T-helper 17 cell (primary cell): ENCODE measurements around the gene TGFB2. TPM values are rescaled to one million over a fixed set of nuclear protein-coding genes. Genes with fewer than 3 reads are reported as not detected.
A peak's percentile ranks its signal among the peaks of the same experiment; 100 is the strongest.
"Not testable (repeated sequence)": the region's sequence is repeated elsewhere in the genome, so short reads cannot be mapped to it uniquely, and the experiment has no call there.

Experiments used
- ATAC-seq: fragments of 150-1000 bp; cut with Tn5 transposase; 2 replicates; pipeline ENCODE4 v1.10.0; 2021; ENCODE audit warnings: mild to moderate bottlenecking, moderate library complexity
- DNase-seq, 3 donors: peaks; one replicate each; pipeline versions ENCODE4 v3.0.0 to v3.0.0-alpha.2; 2020 to 2021
- H3K9me3 ChIP-seq: one replicate; pipeline ENCODE4 v1.7.0; 2013; ENCODE audit warnings: low read length, mild to moderate bottlenecking; ENCODE audit not compliant: control insufficient read depth, poor library complexity, severe bottlenecking
- H3K27ac Mint-ChIP-seq: one replicate; pipeline ENCODE4 v1.8.0; 2022; ENCODE audit warnings: mild to moderate bottlenecking, moderate library complexity, mixed read lengths
- H3K27me3 Mint-ChIP-seq: one replicate; pipeline ENCODE4 v1.8.0; 2022; ENCODE audit warnings: mixed read lengths
- H3K36me3 Mint-ChIP-seq: one replicate; pipeline ENCODE4 v1.8.0; 2022; ENCODE audit warnings: low read depth, mixed read lengths
- H3K4me1 Mint-ChIP-seq: one replicate; pipeline ENCODE4 v1.8.0; 2022; ENCODE audit warnings: mild to moderate bottlenecking, mixed read lengths
- H3K4me3 Mint-ChIP-seq: one replicate; pipeline ENCODE4 v1.8.0; 2022; ENCODE audit warnings: mild to moderate bottlenecking, moderate library complexity, mixed read lengths
- total RNA-seq, 4 donors: library from RNA in 2 of 4; stranded (reverse) in 2 of 4; gene quantifications; one replicate each; pipeline ENCODE4 v1.2.3 and lab custom pipeline; 2022 to 2026

Gene TGFB2
- total RNA-seq, 2 donors from 2014 or later: 0.17 to 3.0 TPM

DNA sequence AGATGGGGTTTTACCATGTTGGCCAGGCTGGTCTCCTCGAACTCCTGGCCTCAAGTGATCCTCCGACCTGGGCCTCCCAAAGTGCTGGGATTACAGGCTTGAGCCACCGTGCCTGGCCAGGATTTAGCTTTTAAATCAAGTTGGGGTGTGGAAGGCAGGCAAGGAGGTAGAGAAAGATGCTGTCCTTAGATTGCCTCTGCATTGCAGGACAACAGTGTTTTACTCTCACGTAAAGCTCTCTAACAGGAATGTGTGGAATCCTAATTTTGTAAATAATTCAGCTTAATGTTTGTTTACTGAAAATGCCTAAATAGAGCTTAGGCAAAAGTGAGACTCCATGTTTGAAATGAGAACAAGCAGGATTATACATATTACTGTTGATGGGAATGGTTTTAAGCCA is 29.5 kb upstream of the TGFB2 start:
- peaks cover 15% of the 10 kb centered on the region for H3K36me3 Mint-ChIP-seq
- H3K4me3 Mint-ChIP-seq: no peak overlapping the region
- H3K27me3 Mint-ChIP-seq: no peaks in the 10 kb centered on the region
- DNase-seq (no peak), ATAC-seq (no peak)
- H3K27ac Mint-ChIP-seq: no peak overlapping the region
- no peaks in the 10 kb centered on the region for H3K9me3 ChIP-seq
- peaks cover 8% of the 10 kb centered on the region for H3K4me1 Mint-ChIP-seq

DNA sequence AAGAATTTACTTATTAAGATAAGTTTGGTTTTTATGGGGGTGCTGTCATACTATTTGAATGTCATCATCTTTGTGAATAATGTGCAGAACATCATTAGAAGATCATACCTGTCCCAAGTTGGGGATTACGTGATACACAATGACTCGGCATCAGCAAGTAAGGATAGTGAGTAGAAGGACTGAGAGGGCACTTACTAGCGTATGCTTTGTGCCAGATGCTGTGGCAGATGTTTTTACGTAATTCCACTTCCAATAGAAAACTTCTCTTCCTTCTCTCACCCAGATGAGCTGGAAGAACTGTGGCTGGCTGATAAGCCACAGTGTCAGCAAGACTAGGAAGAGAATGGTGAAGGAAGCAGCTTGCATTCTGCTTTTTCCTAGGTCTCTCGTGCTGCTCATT is 28.1 kb upstream of the TGFB2 start:
- ATAC-seq: no peak
- Mint-ChIP-seq H3K36me3 (peaks cover 8% of the 10 kb centered on the region), H3K27me3 (no peaks in the 10 kb centered on the region), H3K4me1 (peaks cover 4% of the 10 kb centered on the region), H3K27ac (no peak overlapping the region), H3K4me3 (no peak overlapping the region)
- no peak for DNase-seq
- no peaks in the 10 kb centered on the region for H3K9me3 ChIP-seq

DNA sequence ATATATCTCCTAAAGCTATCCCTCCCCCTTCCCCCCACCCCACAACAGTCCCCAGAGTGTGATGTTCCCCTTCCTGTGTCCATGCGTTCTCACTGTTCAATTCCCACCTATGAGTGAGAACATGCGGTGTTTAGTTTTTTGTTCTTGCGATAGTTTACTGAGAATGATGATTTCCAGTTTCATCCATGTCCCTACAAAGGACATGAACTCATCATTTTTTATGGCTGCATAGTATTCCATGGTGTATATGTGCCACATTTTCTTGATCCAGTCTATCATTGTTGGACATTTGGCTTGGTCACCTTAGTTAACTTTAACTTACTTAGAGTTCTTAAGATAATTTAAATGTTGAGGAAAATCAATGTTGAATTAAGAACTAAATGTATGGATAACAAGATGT is 25.0 kb upstream of the TGFB2 start:
- H3K4me1 Mint-ChIP-seq, ATAC-seq, H3K36me3 Mint-ChIP-seq, H3K9me3 ChIP-seq, H3K27ac Mint-ChIP-seq, DNase-seq, H3K4me3 Mint-ChIP-seq, H3K27me3 Mint-ChIP-seq: not testable (repeated sequence)

DNA sequence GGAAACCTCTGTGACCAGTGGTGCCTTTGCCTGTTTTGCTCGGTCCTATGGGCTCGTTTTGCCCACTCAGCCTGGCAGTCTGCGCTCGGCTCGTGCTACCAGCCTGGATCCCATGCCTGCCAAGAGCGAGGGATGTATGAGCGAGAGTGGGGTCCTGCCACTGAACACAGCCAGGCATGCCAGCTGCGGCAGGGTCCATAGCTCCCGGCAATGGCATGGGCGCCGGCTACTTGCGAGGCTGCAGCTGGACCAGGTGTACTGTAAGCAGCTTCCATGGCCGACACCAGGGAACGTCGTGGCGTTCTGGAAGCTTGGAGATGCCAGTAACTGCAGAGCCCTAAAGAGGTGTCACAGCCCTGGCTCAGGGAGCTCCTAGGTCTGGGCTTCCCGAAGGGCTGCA is 22.4 kb upstream of the TGFB2 start:
- no peak for DNase-seq
- H3K27ac Mint-ChIP-seq: peak overlapping the region; percentile 67
- no peak for ATAC-seq
- H3K36me3 Mint-ChIP-seq: peaks cover 4% of the 10 kb centered on the region
- no peak overlapping the region for H3K4me3 Mint-ChIP-seq
- no peaks in the 10 kb centered on the region for H3K9me3 ChIP-seq
- H3K27me3 Mint-ChIP-seq: no peaks in the 10 kb centered on the region
- peaks cover 2% of the 10 kb centered on the region for H3K4me1 Mint-ChIP-seq

DNA sequence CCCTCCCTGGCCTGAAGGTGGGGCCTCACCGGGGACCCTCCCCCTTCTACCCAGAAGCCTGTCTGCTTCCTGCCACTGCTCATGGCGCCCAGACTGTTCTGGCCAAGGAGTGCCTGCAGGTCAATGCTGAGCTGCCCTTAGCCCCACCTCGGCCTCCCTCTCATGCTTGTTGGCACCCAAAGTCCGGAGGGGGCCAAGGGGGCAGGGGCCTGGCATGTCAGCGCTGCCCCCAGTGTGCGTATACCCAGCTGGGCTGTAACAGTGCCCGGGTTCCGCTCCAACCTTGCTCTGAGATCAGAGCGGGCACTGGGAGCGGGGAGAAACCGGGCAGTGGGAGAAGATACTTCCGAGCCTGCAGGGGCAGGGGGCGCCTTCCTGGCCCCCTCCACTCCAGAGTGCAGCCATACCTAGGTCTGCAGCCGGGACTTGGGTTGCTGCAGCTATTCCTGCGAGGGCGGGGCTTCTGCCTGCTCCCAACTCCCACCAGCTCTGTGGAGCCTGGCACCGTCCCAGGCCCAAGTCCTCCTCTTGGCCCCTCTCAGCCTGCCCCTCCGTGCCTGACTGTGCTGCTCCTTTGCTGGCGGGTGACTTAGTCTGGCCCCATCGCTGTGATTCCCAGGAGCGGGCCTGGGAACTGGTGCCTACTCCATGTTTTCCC is 21.4 kb upstream of the TGFB2 start:
- ATAC-seq (no peak), DNase-seq (no peak)
- H3K27me3 Mint-ChIP-seq: no peaks in the 10 kb centered on the region
- H3K9me3 ChIP-seq: no peaks in the 10 kb centered on the region
- no peak overlapping the region for H3K27ac Mint-ChIP-seq
- peaks cover 3% of the 10 kb centered on the region for H3K4me1 Mint-ChIP-seq
- H3K36me3 Mint-ChIP-seq: peaks cover 4% of the 10 kb centered on the region
- no peak overlapping the region for H3K4me3 Mint-ChIP-seq

DNA sequence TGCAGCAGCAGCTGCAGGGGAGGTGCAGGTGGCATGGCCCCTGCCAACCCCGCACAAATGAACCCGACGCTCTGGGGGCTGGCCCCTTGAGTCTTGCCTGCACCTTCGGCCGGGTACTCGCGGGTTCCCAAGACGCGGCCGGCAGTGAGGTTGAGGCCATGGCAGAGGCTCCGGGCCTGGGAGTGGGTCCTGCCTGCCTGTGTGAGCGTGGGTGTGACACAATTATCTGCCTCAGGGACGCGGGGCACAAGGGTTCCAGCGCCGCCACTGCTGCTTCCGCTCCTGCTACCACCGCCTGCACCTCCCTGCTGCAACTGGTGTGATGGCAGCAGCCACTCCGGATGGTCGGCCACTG is 20.9 kb upstream of the TGFB2 start:
- H3K4me3 Mint-ChIP-seq: no peak overlapping the region
- no peaks in the 10 kb centered on the region for H3K27me3 Mint-ChIP-seq
- H3K9me3 ChIP-seq: no peaks in the 10 kb centered on the region
- H3K27ac Mint-ChIP-seq: no peak overlapping the region
- H3K4me1 Mint-ChIP-seq: peaks cover 3% of the 10 kb centered on the region
- DNase-seq: no peak
- no peak for ATAC-seq
- H3K36me3 Mint-ChIP-seq: peaks cover 4% of the 10 kb centered on the region

DNA sequence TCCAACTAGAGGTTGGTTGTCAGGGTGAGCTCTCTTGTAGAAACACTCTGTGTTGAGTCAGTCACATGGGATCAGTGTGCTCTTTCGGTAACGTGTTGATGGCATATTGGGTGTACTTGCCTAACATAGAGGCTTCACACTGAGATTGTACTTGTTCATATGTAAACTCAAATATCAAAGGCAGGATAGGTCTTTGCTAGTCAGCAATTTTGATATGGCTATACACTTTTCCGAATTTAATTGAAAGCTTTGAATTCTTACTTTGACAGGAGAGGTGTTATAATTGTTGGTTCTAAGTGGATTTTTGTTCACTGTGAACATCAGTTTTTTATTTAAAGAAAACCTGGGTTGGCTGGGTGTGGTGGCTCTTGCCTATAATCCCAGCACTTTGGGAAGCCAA is 16.4 kb upstream of the TGFB2 start:
- Mint-ChIP-seq H3K36me3 (peaks cover 4% of the 10 kb centered on the region), H3K4me3 (no peak overlapping the region), H3K27me3 (no peaks in the 10 kb centered on the region), H3K27ac (no peak overlapping the region), H3K4me1 (peaks cover 3% of the 10 kb centered on the region)
- ATAC-seq (no peak), DNase-seq (no peak)
- no peaks in the 10 kb centered on the region for H3K9me3 ChIP-seq

DNA sequence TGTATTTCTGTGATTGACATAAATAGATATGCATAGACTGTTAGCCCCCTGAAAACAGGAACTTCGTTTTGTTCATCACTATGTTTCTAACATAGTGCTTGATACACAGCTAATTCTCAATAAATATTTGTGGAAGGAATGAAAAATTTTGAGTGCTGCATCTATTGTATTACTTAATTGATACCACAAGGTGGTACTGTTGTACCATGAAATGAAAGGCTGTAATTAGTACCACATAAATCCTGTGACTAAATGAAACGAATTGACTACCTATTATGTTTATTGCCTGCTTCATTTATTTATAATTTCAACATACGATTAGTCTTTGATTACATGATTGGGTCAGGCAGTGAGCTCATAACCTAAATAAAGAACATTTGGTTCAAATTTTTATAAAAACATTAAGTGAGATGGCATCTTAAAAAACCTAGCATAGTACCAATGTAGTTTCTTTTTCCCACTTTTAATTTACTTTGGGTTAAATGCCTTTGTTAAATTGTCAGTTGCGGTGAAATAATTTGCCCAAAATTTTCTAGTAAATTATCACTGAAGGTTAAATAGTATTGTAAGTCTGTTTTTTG is 15.0 kb upstream of the TGFB2 start:
- Mint-ChIP-seq H3K4me3 (no peak overlapping the region), H3K36me3 (peaks cover 4% of the 10 kb centered on the region), H3K27me3 (no peaks in the 10 kb centered on the region), H3K27ac (no peak overlapping the region), H3K4me1 (peaks cover 3% of the 10 kb centered on the region)
- no peaks in the 10 kb centered on the region for H3K9me3 ChIP-seq
- DNase-seq (no peak), ATAC-seq (peak; percentile 69)

DNA sequence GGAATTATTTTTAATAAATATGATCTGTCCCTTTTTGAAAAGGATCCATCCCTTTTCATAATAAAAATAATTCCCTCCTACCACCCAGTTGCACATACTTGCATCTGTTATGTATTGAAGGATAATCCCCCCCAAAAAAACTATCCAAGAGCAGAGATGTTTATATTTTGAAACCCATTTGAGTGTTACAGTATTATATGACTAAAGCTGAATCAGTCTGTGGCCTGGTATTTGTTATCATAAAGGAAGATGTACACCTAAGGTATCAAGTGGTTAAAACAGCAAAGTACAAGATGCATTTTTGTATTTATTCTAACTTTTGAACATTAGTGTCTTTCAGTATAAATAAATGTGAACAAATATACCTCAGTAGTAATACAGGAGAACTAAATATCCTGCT is 12.7 kb upstream of the TGFB2 start:
- H3K9me3 ChIP-seq: no peaks in the 10 kb centered on the region
- peaks cover 2% of the 10 kb centered on the region for H3K36me3 Mint-ChIP-seq
- no peaks in the 10 kb centered on the region for H3K27me3 Mint-ChIP-seq
- H3K27ac Mint-ChIP-seq: no peak overlapping the region
- H3K4me1 Mint-ChIP-seq: peaks cover 2% of the 10 kb centered on the region
- DNase-seq: no peak
- H3K4me3 Mint-ChIP-seq: no peak overlapping the region
- no peak for ATAC-seq

DNA sequence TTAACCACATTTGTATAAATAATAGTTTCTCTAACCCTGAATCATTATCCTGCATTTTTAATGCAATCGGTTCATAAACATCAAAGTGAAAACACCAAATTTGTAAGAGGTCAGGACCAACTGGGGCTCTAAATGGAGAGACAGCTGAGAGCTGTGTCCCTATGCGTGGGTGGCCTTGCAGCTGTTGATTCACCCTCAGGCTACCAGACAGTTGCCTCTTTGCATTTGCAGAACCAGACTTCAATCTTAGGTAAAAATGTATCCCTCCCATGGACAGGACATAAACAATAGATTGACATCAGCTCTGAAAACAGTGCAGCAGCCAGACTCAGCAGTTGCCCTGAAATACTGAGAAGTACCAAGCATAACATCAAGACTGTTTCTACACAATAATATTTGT is 8.8 kb upstream of the TGFB2 start:
- no peak overlapping the region for H3K27ac Mint-ChIP-seq
- H3K4me3 Mint-ChIP-seq: no peak overlapping the region
- no peaks in the 10 kb centered on the region for H3K4me1 Mint-ChIP-seq
- no peak for DNase-seq
- no peaks in the 10 kb centered on the region for H3K9me3 ChIP-seq
- H3K36me3 Mint-ChIP-seq: peaks cover 2% of the 10 kb centered on the region
- ATAC-seq: no peak
- H3K27me3 Mint-ChIP-seq: no peaks in the 10 kb centered on the region

DNA sequence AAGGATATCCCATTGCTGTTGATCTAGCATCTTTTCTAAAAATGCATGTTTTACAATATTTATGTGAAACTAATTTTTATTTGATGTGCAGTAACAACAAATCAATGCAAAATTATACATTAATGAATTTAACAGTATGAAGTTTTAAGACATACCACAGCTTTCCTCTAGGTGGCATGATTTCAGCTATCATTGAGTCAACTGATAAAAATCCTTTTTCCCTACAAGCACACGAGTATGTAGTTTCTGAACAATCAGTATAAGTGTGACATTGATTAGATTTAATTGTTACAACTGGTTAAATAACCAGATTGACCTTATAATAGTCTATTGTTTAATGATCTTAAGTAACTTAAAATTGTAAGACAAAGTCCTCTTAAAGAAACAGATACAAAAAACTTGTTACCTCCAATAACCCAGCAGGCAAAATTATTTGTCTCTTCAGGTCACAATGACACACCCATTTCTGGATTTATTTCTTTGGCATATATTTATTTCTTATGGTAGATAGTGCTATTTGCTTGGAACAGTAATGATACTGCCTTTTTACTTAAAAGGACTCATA is 5.8 kb upstream of the TGFB2 start:
- no peaks in the 10 kb centered on the region for H3K36me3 Mint-ChIP-seq
- no peak for DNase-seq

DNA sequence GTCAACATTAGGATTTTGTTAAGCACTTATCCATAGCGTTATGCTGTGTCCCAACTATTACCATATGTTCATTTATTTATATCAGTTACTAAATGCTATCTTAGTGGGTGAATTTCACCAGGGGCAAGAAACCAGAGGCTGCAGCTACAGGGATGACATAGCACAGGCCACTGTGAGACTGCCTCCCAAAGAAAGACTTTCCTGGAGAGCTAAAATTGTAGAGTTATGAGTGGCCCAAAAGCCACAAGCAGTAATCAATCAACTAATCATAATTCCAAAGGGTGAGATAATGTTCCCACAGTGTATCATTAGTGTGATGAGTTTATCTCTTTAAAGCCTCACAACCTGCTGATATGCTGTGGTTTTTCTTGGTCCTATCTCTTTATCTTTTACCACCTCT is 3.8 kb upstream of the TGFB2 start:
- H3K4me3 Mint-ChIP-seq: no peak overlapping the region
- no peak for DNase-seq
- no peak for ATAC-seq

More for the DNA sequence above, 5.8 kb upstream of the TGFB2 start:
- Mint-ChIP-seq H3K4me1 (no peaks in the 10 kb centered on the region), H3K4me3 (no peak overlapping the region), H3K27ac (no peak overlapping the region), H3K27me3 (no peaks in the 10 kb centered on the region)
- ATAC-seq: no peak
- no peaks in the 10 kb centered on the region for H3K9me3 ChIP-seq

DNA sequence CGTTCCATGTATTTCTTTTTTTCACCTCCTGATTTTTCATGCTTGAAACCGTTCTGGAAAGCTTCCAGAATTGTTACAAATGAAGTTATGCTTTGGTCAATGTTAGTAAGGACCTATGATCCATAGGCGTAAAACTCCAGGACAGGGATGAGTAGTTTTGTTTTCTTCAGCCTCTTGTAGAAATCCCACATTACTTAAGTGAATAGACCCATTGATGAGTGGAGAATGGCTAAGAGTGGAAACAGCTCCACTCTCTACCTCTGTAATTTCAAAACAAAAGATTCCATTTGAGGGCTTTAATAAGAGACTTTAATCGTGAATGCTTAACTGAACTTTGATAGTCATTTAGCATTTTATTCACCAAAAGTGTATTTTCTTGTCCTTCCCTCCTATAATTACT is 3.0 kb upstream of the TGFB2 start:
- peaks cover 13% of the 10 kb centered on the region for H3K4me1 Mint-ChIP-seq
- no peak for ATAC-seq
- no peak for DNase-seq

More for the DNA sequence above, 3.8 kb upstream of the TGFB2 start:
- H3K4me1 Mint-ChIP-seq: peaks cover 5% of the 10 kb centered on the region
- peaks cover 3% of the 10 kb centered on the region for H3K27me3 Mint-ChIP-seq
- H3K9me3 ChIP-seq: no peaks in the 10 kb centered on the region
- no peak overlapping the region for H3K27ac Mint-ChIP-seq
- no peaks in the 10 kb centered on the region for H3K36me3 Mint-ChIP-seq

More for the DNA sequence above, 3.0 kb upstream of the TGFB2 start:
- H3K4me3 Mint-ChIP-seq: no peak overlapping the region
- H3K36me3 Mint-ChIP-seq: no peaks in the 10 kb centered on the region
- no peaks in the 10 kb centered on the region for H3K9me3 ChIP-seq
- H3K27ac Mint-ChIP-seq: no peak overlapping the region
- peaks cover 11% of the 10 kb centered on the region for H3K27me3 Mint-ChIP-seq
